IMR-90 (cell line): ENCODE data around the gene KRTAP21-3. TPM values are rescaled to one million over a fixed set of nuclear protein-coding genes. Genes with fewer than 3 reads are reported as not detected.

Experiments
- ATAC-seq: fragments of 200-7000 bp; cut with Tn5 transposase; 2 replicates; pipeline ENCODE4 v1.9.1; 2020; ENCODE audit warnings: low read depth, mild to moderate bottlenecking, moderate library complexity
- BruUV-seq: library from RNA; stranded (reverse); fragments of 400-500 nt; replicated peaks from 2 replicates; lab custom pipeline; 2021; lab: Mats Ljungman, UMichigan
- CTCF ChIA-PET: fragments of 300-600 bp; formaldehyde crosslinking; extraction: SDS; loops from one replicate; lab custom pipeline; 2021; ENCODE audit warnings: antibody characterized with exemption; lab: Yijun Ruan, JAX
- POLR2A ChIA-PET: fragments of 300-600 bp; sonication (Branson Sonifier 250); formaldehyde crosslinking; loops from one replicate; lab custom pipeline; 2022; ENCODE audit warnings: antibody characterized with exemption; ENCODE audit not compliant: unreplicated experiment; lab: Charles Lee
- DNase-seq: peaks from one replicate; pipeline ENCODE4 v3.0.0; 2013
- H2AFZ ChIP-seq: replicated peaks from 2 replicates; pipeline ENCODE3; 2013; ENCODE audit warnings: low read length, mild to moderate bottlenecking; ENCODE audit not compliant: poor library complexity
- H2AK5ac ChIP-seq: 2 replicates; pipeline ENCODE4 v1.6.1; 2013; ENCODE audit warnings: low read depth, low read length, inconsistent platforms
- H2AK9ac ChIP-seq: replicated peaks from 2 replicates; pipeline ENCODE3; 2013; ENCODE audit warnings: mild to moderate bottlenecking, low read depth, low read length, moderate library complexity; ENCODE audit not compliant: poor library complexity
- H2BK120ac ChIP-seq: 2 replicates; pipeline ENCODE4 v1.6.1; 2013; ENCODE audit warnings: low read depth, low read length, inconsistent platforms
- H2BK15ac ChIP-seq: 3 replicates; pipeline ENCODE4 v1.6.1; 2013; ENCODE audit warnings: low read depth, low read length, inconsistent platforms
- H2BK20ac ChIP-seq: 2 replicates; pipeline ENCODE4 v1.6.1; 2013; ENCODE audit warnings: low read depth, mild to moderate bottlenecking, inconsistent platforms, low read length, moderate library complexity
- H2BK5ac ChIP-seq: 2 replicates; pipeline ENCODE4 v1.6.1; 2013; ENCODE audit warnings: mild to moderate bottlenecking, low read depth, low read length, inconsistent platforms; ENCODE audit not compliant: poor library complexity, severe bottlenecking
- H3K14ac ChIP-seq: replicated peaks from 2 replicates; pipeline ENCODE4 v1.6.1; 2013; ENCODE audit warnings: low read depth, low read length, inconsistent platforms
- H3K18ac ChIP-seq: 2 replicates; pipeline ENCODE4 v1.6.1; 2013; ENCODE audit warnings: low read depth, low read length, control low read depth
- H3K23ac ChIP-seq: 2 replicates; pipeline ENCODE4 v1.6.1; 2013; ENCODE audit warnings: low read depth, low read length, inconsistent platforms
- H3K27ac ChIP-seq: 2 replicates; pipeline ENCODE4 v1.5.1; 2013; ENCODE audit warnings: mild to moderate bottlenecking, control low read depth, low read length; ENCODE audit not compliant: insufficient read depth
- H3K27me3 ChIP-seq: 2 replicates; pipeline ENCODE4 v1.6.1; 2013; ENCODE audit warnings: low read length; ENCODE audit not compliant: control insufficient read depth, insufficient read depth
- H3K36me3 ChIP-seq: 2 replicates; pipeline ENCODE4 v1.6.1; 2013; ENCODE audit warnings: low read length, mixed read lengths; ENCODE audit not compliant: control insufficient read depth, insufficient read depth
- H3K4ac ChIP-seq: 2 replicates; pipeline ENCODE4 v1.6.1; 2013; ENCODE audit warnings: low read depth, low read length, inconsistent platforms
- H3K4me1 ChIP-seq: 2 replicates; pipeline ENCODE4 v1.6.1; 2013; ENCODE audit warnings: low read length, mixed read lengths; ENCODE audit not compliant: control insufficient read depth, insufficient read depth
- H3K4me2 ChIP-seq: 2 replicates; pipeline ENCODE4 v1.6.1; 2013; ENCODE audit warnings: low read depth, mild to moderate bottlenecking, control low read depth, low read length, moderate library complexity
- H3K4me3 ChIP-seq: 2 replicates; pipeline ENCODE4 v1.5.1; 2013; ENCODE audit warnings: low read depth, mild to moderate bottlenecking, control low read depth, low read length, moderate library complexity; ENCODE audit not compliant: insufficient read depth
- H3K56ac ChIP-seq: 2 replicates; pipeline ENCODE4 v1.6.1; 2013; ENCODE audit warnings: low read length, inconsistent platforms; ENCODE audit not compliant: insufficient read depth; ENCODE audit errors: extremely low read depth
- H3K79me1 ChIP-seq, 2 experiments: 2 replicates each; pipeline ENCODE4 v1.6.1; 2013; ENCODE audit warnings: low read length in 2 of 2, inconsistent platforms in 1 of 2, low read depth in 1 of 2
- H3K9ac ChIP-seq: 2 replicates; pipeline ENCODE4 v1.6.1; 2013; ENCODE audit warnings: low read depth, low read length, control low read depth
- H3K9me1 ChIP-seq: 2 replicates; pipeline ENCODE4 v1.6.1; 2013; ENCODE audit warnings: low read length, inconsistent platforms; ENCODE audit not compliant: insufficient read depth
- H3K9me3 ChIP-seq: 2 replicates; pipeline ENCODE4 v1.6.1; 2013; ENCODE audit warnings: low read length; ENCODE audit not compliant: control insufficient read depth, insufficient read depth
- H4K20me1 ChIP-seq: 2 replicates; pipeline ENCODE4 v1.6.1; 2013; ENCODE audit warnings: low read length, inconsistent platforms; ENCODE audit not compliant: insufficient read depth
- H4K5ac ChIP-seq: 2 replicates; pipeline ENCODE4 v1.6.1; 2013; ENCODE audit warnings: mild to moderate bottlenecking, low read depth, low read length, control low read depth
- H4K8ac ChIP-seq, 2 experiments: 2 replicates each; pipeline ENCODE4 v1.6.1; 2013; ENCODE audit warnings: low read depth in 2 of 2, low read length in 2 of 2, control low read depth in 1 of 2, inconsistent platforms in 1 of 2
- H4K91ac ChIP-seq: 2 replicates; pipeline ENCODE4 v1.6.1; 2013; ENCODE audit warnings: low read depth, low read length, inconsistent platforms; ENCODE audit not compliant: insufficient read depth
- BHLHE40 ChIP-seq: fragments of 150-350 bp; IDR thresholded peaks from 2 replicates; pipeline ENCODE4 v1.6.1; 2016; ENCODE audit warnings: mild to moderate bottlenecking, low read depth, low read length
- CEBPB ChIP-seq: IDR thresholded peaks from 2 replicates; pipeline ENCODE4 v1.6.1; 2012; ENCODE audit warnings: low read depth, low read length, improper control_type of control experiment
- CHD1 ChIP-seq: IDR thresholded peaks from 2 replicates; pipeline ENCODE4 v1.6.1; 2012; ENCODE audit warnings: low read depth, low read length, improper control_type of control experiment
- FOS ChIP-seq: fragments of 150-350 bp; IDR thresholded peaks from 2 replicates; pipeline ENCODE4 v1.6.1; 2016; ENCODE audit warnings: low read depth, low read length
- MAFK ChIP-seq: IDR thresholded peaks from 2 replicates; pipeline ENCODE4 v1.6.1; 2012; ENCODE audit warnings: low read depth, low read length, improper control_type of control experiment
- MAZ ChIP-seq: IDR thresholded peaks from 2 replicates; pipeline ENCODE4 v1.6.1; 2012; ENCODE audit warnings: low read depth, mild to moderate bottlenecking, low read length, improper control_type of control experiment, moderate library complexity, borderline replicate concordance
- MXI1 ChIP-seq: IDR thresholded peaks from 2 replicates; pipeline ENCODE4 v1.6.1; 2012; ENCODE audit warnings: low read depth, mild to moderate bottlenecking, low read length, moderate library complexity, borderline replicate concordance
- POLR2A ChIP-seq: IDR thresholded peaks from 2 replicates; pipeline ENCODE4 v1.6.1; 2012; ENCODE audit warnings: mild to moderate bottlenecking, low read depth, low read length
- RAD21 ChIP-seq: IDR thresholded peaks from 2 replicates; pipeline ENCODE4 v1.6.1; 2012; ENCODE audit warnings: low read length, improper control_type of control experiment
- SMC3 ChIP-seq: fragments of 150-350 bp; IDR thresholded peaks from 2 replicates; pipeline ENCODE4 v1.6.1; 2016; ENCODE audit warnings: low read depth, mild to moderate bottlenecking, antibody characterized with exemption, low read length, moderate library complexity
- WGBS, 2 experiments: methylation state at CpG; one replicate each; pipeline versions ENCODE4 v1.1.5 to v1.1.7; 2013; ENCODE audit warnings: missing lambda C conversion rate in 2 of 2; ENCODE audit not compliant: insufficient read length in 1 of 2; ENCODE audit errors: extremely low coverage in 2 of 2; 5-methylcytosine and 5-hydroxymethylcytosine counted together
- dilution Hi-C: fragments of 300-500 bp; cut with HindIII; formaldehyde crosslinking; loops from one replicate; pipeline ENCODE4 v1.14.3; 2018; ENCODE audit warnings: low sequenced_read_pairs; ENCODE audit not compliant: unreplicated experiment
- in situ Hi-C: fragments of 300-500 bp; cut with MboI; formaldehyde crosslinking; loops from 3 replicates; pipeline ENCODE4 v1.14.3; 2019; ENCODE audit warnings: low sequenced_read_pairs, inconsistent platforms, mixed read lengths
- intact Hi-C: fragments of 100-400 bp; cut with micrococcal nuclease; formaldehyde crosslinking; loops from 2 replicates; pipeline ENCODE4 v1.10.0; 2022
- polyA plus RNA-seq, 3 experiments: library from polyadenylated mRNA; depleted of rRNA; stranded (reverse); fragments of >200 nt; gene quantifications; 2 replicates each; pipeline ENCODE4 v1.2.3, GENCODE V29; 2012; ENCODE audit warnings: low replicate concordance in 1 of 3
- total RNA-seq: library from RNA; depleted of rRNA; stranded (reverse); fragments of >200 nt; gene quantifications from 2 replicates; pipeline ENCODE4 v1.2.3, GENCODE V29; 2012
- TF ChIP-seq, protein P1 (sequence below): conservative IDR thresholded peaks from 2 replicates; pipeline ENCODE4 v1.5.1; 2012; ENCODE audit warnings: mild to moderate bottlenecking, low read depth, low read length, improper control_type of control experiment
- TF ChIP-seq, protein P2 (sequence below): fragments of 150-350 bp; IDR thresholded peaks from 2 replicates; pipeline ENCODE4 v1.6.1; 2016; ENCODE audit warnings: low read depth, mild to moderate bottlenecking, low read length, moderate library complexity, borderline replicate concordance

Gene KRTAP21-3
- total and polyA plus RNA-seq, 2 of the 4 experiments (the other 2 are of a cell fraction) = not detected

DNA sequence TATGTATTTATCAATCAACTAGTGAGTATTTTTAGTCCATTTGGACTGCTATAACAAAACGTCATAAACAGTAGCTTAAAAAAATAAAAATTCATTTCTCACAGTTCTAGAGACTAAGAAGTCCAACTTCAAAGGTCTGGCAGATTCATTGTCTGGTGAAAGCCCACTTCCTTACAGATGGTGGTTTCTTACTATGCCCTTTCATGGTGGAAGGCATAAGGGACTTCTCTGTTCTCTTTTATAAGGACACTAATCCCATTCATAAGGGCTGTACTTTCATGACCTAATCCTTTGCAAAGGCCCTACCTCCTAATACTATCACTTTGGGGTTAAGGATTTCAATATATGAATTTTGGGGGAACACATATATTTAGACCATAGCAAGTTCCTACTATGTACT lies 38.0 kb downstream of the KRTAP21-3 start:
- Histone ChIP-seq H2BK5ac (no peak overlapping the region), H3K79me1 (no peaks in the 10 kb centered on the region), H3K4me1 (no peaks in the 10 kb centered on the region), H3K9me3 (peaks cover 9% of the 10 kb centered on the region), H4K5ac (no peak overlapping the region), H3K18ac (no peak overlapping the region), H3K9ac (no peak overlapping the region), H4K91ac (no peak overlapping the region), H3K4me3 (no peak overlapping the region), H3K14ac (no peak overlapping the region), H2BK15ac (no peak overlapping the region), H2AK9ac (no peak overlapping the region), H3K36me3 (no peaks in the 10 kb centered on the region), H3K27me3 (no peaks in the 10 kb centered on the region), H3K27ac (no peak overlapping the region), H3K4me2 (no peak overlapping the region), H4K8ac (no peak overlapping the region), H2AK5ac (no peak overlapping the region), H2BK20ac (no peak overlapping the region), H2AFZ (no peak overlapping the region), H3K9me1 (no peaks in the 10 kb centered on the region), H3K23ac (no peak overlapping the region), H3K4ac (no peak overlapping the region), H2BK120ac (no peak overlapping the region), H3K56ac (no peak overlapping the region), H4K20me1 (no peaks in the 10 kb centered on the region)
- WGBS, 2 experiments = no CpG with 5 or more reads among the region's 1 CpG
- ChIA-PET CTCF (interaction anchor here (0.6 kb wide), 1 partner anchor 1068 kb away, joined by 3 read pairs; no protein-coding TSS in a partner anchor), POLR2A (no interaction called here)
- no peak for DNase-seq
- TF ChIP-seq CHD1 (no peak), FOS (no peak), RAD21 (no peak), SMC3 (no peak), CEBPB (no peak), MAFK (no peak), POLR2A (no peak), MAZ (no peak), MXI1 (no peak), BHLHE40 (no peak)
- TF ChIP-seq, protein P1, sequence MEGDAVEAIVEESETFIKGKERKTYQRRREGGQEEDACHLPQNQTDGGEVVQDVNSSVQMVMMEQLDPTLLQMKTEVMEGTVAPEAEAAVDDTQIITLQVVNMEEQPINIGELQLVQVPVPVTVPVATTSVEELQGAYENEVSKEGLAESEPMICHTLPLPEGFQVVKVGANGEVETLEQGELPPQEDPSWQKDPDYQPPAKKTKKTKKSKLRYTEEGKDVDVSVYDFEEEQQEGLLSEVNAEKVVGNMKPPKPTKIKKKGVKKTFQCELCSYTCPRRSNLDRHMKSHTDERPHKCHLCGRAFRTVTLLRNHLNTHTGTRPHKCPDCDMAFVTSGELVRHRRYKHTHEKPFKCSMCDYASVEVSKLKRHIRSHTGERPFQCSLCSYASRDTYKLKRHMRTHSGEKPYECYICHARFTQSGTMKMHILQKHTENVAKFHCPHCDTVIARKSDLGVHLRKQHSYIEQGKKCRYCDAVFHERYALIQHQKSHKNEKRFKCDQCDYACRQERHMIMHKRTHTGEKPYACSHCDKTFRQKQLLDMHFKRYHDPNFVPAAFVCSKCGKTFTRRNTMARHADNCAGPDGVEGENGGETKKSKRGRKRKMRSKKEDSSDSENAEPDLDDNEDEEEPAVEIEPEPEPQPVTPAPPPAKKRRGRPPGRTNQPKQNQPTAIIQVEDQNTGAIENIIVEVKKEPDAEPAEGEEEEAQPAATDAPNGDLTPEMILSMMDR = no peak
- TF ChIP-seq, protein P2, sequence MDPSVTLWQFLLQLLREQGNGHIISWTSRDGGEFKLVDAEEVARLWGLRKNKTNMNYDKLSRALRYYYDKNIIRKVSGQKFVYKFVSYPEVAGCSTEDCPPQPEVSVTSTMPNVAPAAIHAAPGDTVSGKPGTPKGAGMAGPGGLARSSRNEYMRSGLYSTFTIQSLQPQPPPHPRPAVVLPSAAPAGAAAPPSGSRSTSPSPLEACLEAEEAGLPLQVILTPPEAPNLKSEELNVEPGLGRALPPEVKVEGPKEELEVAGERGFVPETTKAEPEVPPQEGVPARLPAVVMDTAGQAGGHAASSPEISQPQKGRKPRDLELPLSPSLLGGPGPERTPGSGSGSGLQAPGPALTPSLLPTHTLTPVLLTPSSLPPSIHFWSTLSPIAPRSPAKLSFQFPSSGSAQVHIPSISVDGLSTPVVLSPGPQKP = no peak
- no TSS peak for BruUV-seq
- dilution Hi-C loops (no loop called here), in situ Hi-C loops (no loop called here), intact Hi-C loops (no loop called here)
- ATAC-seq = no peak
